ENCODE results near the gene NXPE3.
"Not testable (repeated sequence)": the region's sequence is repeated elsewhere in the genome, so short reads cannot be mapped to it uniquely, and the experiment has no call there.

NXPE3 gene

DNA sequence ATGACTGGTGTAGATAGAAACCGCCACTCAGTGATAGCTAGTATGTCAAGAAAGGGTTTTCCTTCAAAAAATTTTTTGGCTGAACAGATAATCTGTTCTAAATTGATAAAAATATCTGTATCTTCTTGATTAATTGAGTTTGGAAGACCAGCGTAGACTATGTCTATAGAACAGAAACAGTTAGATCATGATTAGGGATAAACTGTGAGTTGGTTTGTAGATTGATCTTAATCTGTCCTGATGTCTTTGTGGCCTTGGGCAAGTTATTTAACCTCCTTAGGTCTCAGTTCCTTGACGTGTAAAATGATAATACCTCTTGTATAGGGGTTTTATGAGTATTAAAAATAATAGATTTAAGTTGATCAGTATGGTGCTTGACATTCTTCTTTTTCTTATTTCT lies 75.0 kb downstream of the NXPE3 start:
- no peak for DNase-seq

DNA sequence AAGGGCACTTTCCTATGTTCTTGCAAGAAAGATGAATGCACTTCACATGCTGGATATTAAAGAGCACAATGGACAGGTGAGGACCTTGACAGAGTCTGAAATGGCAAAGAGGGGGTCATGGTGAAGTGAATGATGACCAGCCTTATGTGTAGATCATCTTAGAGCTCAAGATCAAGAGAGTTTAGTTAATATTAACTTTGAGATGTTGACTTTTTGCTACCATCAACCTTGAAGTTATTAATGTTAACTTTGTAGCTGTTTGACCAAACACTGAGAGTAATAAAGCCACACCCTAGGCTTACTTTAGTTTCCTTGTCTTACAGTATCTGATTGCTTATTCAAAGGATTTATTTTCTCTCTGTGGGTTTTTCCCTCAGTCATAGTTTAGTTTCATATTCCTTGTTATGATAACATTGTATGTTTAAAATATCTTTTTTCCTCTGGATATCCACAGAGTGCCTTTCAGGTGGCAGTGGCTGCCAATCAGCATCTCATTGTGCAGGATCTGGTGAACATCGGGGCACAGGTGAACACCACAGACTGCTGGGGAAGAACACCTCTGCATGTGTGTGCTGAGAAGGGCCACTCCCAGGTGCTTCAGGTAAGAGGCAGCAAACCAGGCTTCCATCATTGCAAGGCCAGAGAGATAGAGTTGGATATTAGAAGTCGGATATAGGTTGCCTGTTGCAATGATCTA lies 75.7 kb downstream of the NXPE3 start:
- DNase-seq, result no peak

DNA sequence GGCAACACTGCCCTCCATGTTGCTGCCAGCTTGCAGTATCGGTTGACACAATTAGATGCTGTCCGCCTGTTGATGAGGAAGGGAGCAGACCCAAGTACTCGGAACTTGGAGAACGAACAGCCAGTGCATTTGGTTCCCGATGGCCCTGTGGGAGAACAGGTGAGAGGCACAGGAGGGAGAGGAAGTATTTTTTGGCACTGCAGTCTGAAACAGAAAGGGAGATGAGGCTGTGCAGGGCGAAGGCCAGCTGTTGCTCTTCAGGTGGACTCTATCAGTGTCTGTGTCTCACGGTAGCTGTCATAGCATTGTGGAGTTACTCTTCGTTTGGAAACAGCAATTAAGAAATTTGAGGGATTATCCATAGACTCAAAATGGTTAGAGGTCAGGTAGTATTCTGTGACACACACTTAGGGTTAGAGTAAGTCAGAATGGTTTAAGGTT lies 78.3 kb downstream of the NXPE3 start:
- DNase-seq, result no peak

DNA sequence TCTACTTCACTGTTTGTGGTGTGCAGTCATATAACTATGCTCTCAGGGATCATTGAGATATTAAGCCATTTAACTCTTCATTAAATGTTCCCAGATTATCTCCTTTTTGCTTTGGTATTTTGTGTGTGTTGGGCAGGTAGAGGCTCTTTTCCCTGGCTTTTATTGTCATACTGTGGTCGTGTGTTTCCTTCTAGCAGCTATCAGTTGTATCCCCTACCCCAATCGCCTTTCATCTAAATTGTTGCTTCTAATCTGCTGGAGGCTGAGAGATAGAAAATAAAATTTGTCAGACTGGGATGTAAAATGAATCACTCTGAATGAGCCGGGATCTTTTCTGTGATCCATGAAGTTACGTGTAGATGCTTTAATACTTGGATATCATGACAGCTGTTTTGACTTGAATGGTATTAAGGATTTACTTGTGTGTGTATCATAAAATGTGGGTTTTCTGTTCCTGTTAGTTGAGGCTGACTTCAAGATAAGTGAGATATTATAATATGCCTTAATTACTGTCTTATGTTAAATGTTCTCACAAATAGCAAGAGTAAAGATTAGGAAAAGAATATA lies 79.5 kb downstream of the NXPE3 start:
- no peak for DNase-seq

DNA sequence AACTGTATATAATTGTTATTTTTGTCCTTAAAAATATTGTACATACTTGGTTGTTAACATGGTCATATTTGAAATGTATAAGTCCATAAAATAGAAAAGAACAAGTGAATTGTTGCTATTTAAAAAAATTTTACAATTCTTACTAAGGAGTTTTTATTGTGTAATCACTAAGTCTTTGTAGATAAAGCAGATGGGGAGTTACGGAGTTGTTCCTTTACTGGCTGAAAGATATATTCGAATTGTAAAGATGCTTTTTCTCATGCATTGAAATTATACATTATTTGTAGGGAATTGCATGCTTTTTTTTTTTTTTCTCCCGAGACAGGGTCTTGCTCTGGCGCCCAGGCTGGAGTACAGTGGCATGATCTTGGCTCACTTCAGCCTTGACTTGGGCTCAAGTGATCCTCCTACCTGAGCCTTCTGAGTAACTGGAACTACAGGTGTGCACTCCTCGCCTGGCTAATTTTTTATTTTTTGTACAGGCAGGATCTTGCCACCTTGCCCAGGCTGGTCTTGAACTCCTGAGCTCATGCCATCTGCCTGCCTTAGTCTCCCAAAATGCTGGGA lies 81.0 kb downstream of the NXPE3 start:
- DNase-seq, result no peak

DNA sequence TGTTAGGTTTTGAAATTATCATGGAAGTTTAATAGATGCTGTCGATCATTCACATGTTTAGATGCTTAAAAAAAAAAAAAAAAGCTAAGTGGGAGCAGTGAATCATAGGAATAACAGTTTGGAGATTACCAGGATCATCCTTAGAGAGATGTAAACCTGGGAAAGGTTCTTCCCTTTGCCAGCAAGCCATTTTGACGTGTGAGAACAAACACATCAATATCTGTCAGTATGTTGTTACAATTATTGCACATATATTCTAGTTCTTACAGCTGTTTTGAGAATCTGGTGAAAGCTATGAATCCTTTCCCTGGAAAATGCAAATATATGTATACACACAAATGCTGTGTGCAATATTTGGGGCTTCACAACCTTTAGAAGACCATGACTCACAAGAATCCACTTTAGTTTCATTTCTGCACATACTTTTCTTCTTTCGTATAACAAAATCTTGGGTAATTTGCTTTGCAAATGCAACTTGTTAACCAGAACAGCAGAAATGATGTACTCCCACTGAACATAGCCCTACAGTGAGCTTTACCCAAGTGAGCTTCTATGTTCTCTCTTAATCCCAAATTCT lies 82.3 kb downstream of the NXPE3 start:
- no peak for DNase-seq

DNA sequence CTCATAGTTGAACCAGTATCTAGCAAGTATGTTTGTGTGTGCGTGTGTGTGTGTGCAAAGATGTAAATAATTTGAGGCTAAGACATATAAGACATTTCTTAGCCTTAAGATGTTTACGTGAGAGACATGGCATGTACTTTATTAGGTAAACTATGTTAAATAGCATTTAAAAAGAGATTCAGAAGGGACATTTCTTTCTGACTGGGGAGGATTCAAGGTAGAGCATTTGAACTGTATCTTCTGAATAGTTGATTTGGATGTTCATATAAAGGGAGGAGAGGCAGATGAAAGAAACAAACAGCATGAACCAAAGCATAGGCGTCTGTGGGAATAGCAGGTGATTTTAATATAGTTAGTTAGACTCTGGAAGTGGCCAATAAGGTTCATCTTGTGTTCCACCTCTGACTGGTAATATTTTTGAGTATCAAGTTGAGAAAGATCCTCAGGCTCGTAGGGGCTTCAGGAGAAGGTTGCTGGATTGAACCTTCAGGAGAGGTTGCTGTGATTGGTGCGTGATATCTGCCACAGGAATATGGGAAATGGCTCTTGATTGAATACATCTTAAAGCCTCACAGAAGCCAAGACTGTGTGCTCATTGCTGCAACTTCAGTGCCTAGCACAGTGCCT lies 82.9 kb downstream of the NXPE3 start:
- DNase-seq, result peak; percentile 7

DNA sequence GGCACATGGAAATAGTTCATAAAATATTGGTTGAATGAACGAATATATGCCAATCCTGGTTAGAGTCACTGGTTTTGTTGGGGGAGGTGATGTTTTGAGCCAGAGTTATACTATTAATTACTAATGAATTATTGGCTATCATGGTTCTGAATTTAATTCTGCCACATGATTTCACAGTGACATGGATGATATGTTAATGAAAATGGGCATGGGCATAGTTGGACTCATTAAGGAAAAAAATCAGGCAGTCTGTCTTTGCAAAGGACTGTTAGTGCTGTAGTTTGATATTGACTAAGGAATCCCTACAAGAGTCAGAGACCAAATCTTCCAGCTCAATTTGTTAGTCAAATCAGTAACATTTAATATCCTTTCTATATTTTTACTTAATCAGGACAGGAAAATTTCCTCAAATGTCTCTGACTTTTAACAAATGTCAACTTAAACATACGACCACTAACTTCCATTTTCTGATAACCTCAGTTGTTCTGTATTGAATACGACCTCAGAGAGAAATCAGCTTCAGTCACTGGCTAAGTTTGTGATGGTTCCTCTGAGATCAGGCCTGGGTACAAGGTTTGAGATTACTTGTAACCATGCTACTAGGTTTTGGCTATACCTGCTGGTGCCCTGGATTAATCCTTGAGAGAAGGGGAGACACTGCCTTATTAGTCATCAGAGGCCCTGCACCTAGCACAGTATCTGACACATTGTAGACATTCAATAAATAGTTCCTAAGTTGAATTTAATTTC lies 83.6 kb downstream of the NXPE3 start:
- DNase-seq, result peak; percentile 4

DNA sequence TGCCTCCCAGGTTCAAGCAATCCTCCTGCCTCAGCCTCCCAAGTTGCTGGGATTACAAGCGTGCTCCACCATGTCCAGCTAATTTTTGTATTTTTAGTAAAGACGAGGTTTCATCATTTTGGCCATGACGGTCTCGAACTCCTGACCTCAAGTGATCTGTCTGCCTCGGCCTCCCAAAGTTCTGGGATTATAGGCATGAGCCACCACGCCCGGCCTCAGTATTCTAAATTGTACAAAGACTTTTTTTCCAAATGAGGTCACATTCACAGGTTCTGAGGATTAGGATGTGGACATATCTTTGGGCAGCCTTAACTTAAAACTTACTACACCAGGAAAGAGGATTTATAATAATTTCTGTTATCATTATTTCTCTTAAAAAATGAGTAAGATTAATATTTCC lies 85.9 kb downstream of the NXPE3 start:
- not testable (repeated sequence) for DNase-seq

DNA sequence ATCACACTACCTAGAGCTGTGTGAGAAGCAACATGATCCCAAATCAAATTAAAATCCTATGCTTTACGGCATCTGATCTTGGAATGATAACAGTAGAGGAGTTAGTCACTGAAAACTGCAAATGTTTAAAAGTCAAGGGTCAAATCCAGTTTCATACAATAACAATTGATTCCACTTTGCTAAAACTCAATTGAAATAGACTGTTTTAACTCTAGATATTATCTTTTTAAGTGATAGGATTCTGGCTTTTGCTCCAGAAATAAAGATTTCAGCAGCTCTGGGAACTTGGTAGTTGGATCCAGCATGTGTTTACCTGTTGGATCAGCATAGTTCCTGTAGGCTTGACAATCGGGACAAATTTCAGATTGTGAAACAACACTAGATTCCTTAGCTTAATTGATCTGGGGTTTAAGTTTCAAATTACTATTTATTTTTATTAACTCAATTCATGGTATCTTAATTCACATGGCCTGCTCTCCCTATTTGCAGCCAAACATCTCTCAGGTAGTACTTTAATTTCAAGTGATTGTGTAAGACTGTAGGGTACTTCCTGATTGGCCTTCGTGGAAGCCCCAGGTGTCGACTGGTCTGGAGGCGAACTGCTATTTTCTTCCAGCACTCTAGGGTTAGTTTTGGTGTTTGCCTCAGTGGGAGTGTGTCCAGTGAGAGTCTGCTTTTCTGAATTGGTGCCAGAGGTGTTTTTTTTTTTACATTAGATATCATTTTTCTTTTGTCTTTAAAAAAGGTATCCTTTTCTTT lies 86.9 kb downstream of the NXPE3 start:
- no peak for DNase-seq

DNA sequence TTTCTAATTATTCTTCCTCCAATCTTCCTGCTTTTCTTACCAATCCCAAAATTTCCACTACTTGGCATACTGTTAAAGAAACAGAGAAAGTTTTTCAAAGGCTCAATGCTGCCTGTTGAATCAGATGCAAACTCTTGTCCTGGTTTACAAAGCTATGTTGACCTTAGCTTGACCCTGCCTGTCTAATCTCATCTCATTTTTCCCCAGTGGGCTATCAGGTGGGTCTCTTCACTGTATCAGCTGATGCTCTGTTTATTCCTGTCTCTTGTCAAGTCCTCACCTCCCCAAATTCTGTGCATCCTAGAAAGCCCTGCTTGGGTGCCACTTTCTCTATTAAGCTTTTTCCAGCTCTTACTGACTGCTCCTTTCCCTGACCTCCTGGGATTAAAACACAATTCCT lies 88.5 kb downstream of the NXPE3 start:
- DNase-seq, result no peak

DNA sequence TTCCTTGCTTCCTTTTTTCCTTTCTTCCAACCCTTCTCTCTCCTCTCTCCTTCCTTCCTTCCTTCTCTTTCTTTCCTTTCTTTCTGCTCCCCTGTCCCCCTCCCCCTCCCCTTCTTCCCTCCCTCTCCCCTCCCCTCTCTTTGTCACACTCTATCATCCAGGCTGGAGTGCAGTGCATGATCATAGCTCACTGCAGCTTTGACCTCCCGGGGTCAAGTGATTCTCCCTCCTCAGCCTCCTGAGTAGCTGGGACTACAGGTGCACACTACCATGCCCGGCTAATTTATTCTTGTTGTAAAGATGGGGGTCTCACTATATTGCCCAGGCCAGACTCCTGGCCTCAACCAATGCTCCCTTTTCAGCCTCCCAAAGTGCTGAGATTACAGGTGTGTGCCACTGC lies 89.0 kb downstream of the NXPE3 start:
- no peak for DNase-seq

DNA sequence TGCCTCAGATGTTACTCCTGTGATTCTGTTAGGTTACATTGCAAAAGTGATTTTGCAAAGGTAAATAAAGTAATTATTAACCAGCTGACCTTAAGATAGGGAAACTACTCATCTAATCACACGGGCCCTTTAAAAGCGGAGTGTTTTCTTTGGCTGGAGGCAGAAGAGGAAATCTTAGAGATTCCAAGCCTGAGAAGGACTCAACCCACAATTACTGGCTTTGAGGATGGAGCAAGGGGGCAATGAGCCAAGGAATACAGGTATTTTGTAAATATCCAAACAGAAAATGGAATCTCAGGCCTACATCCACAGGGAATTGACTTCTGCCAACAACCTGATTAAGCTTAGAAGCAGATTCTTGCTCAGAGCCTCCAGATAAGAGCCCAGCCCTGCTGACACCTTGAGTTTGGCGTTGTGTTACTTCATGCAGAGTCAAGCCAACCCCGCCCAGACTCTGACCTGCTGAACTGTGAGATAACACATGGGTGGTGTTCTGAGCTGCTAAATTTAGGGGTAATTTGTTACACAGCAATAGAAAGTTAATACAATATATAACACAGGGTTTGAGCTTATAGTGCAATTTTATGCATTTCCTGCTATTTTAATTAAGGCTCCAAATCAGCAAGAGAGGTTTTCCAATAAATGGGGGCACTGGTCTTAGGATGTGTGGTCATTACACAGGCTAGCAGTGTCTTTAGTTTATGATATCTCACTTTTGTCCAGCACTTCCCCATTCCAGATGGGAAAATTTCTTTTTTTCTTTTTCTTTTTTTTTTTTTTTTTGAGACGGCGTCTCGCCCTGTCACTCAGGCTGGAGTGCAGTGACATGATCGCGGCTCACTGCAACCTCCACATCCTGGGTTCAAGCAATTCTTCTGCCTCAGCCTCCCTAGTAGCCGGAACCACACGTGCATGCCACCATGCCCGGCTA lies 89.8 kb downstream of the NXPE3 start:
- peak; percentile 12 for DNase-seq

DNA sequence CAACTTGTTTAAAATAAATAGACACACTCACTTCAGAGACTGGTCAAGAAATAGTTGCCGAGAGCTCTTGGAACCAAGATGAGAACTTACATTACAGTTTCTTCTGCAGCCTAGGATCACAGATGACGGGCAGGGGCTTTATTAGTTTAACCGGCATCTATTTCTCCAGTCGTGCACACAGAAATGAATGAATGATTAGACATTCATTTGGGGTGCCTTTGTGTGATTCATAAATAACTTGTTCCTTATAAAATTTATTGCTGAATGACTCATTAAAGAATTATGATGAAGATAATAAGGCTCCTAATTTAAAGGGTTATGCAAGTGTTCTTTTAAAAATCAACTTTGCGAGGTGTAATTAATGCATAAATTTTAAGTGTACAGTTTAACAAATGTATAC lies 91.1 kb downstream of the NXPE3 start:
- no peak for DNase-seq

DNA sequence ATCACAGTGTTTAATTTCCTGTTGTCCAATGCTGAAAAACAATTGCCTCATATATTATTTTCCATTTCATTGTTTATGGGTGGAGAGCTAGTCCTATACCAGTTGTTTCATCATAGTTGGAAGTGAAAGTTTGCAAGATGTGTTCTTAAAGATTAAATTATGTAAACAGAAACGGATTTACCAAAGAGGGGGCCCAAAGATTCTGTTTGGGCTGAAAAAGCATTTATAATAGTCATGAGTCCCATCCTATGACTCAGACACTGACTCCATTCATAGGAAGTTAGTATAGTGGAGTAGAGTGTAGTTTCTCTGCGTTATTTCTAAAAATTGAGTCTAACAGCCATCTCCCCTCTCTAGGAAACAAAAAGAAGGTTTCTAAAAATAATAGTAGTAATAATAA lies 94.6 kb downstream of the NXPE3 start:
- DNase-seq, result no peak

DNA sequence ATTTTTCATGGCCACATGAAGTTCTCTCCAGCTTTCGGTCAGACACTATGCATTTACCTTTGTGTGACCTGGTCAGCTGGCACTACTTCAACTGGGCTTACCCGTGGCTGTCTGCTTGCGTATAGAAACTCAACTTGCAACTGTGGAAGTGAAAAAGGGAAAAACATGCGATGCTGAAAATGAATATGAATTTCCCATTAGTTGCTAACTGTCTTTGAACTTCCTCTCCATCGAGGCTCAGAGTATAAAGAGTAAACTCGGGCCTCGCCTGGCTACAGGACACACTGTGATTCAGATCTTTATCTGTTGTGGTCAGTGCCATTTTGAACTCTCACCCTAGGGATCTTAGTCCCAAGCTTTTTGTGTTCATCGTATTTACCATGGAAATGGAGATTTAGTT lies 97.1 kb downstream of the NXPE3 start:
- peak; percentile 41 for DNase-seq

All from CD4-positive, alpha-beta T cell treated with Interferon gamma for 1 hour (primary cell).